HepG2 (cell line): Measurements from ENCODE around the gene PNPLA2. TPM values are rescaled to one million over a fixed set of nuclear protein-coding genes. Genes with fewer than 3 reads are reported as not detected.

Experiments
- ASH2L ChIP-seq: fragments of 300-600, 200-600 bp; sonication (generic); IDR thresholded peaks from 2 replicates; pipeline ENCODE4 v1.7.0; 2017; ENCODE audit warnings: low read depth, mild to moderate bottlenecking, moderate library complexity, mixed read lengths, low read length; ENCODE audit not compliant: insufficient read length
- DMAP1 ChIP-seq: IDR thresholded peaks from 2 replicates; pipeline ENCODE4 v1.6.1; 2016
- FOXP1 ChIP-seq, 2 experiments: fragments of 450-650 bp in 1 of 2; IDR thresholded peaks; 2 replicates each; pipeline ENCODE4 v1.6.1; 2017 to 2018; ENCODE audit warnings: antibody characterized with exemption in 1 of 2
- MLLT10 ChIP-seq: sonication (generic); formaldehyde crosslinking; IDR thresholded peaks from 2 replicates; pipeline ENCODE4 v1.4.0; 2020; ENCODE audit warnings: missing genetic modification reagents
- MYC ChIP-seq: sonication (generic); formaldehyde crosslinking; IDR thresholded peaks from 2 replicates; pipeline ENCODE4 v1.9.0; 2021; ENCODE audit warnings: missing genetic modification reagents, borderline replicate concordance
- MYPOP ChIP-seq: sonication (generic); formaldehyde crosslinking; IDR thresholded peaks from 2 replicates; pipeline ENCODE4 v1.8.1; 2023; ENCODE audit warnings: mild to moderate bottlenecking, moderate library complexity, missing genetic modification reagents
- NR3C1 ChIP-seq: sonication (generic); formaldehyde crosslinking; IDR thresholded peaks from 2 replicates; pipeline ENCODE4 v1.4.0; 2020; ENCODE audit warnings: missing genetic modification reagents
- POLR2AphosphoS5 ChIP-seq: IDR thresholded peaks from 2 replicates; pipeline ENCODE4 v1.6.1; 2012; ENCODE audit warnings: low read depth, low read length
- PPARG ChIP-seq: conservative IDR thresholded peaks from 2 replicates; pipeline ENCODE4 v1.6.1; 2016; ENCODE audit warnings: missing biosample characterization, missing genetic modification reagents
- RBM22 ChIP-seq: fragments of 200-400 bp; formaldehyde crosslinking; optimal IDR thresholded peaks from 2 replicates; pipeline ENCODE3; 2017; ENCODE audit warnings: mild to moderate bottlenecking, low read length, moderate library complexity
- SAP130 ChIP-seq: IDR thresholded peaks from 2 replicates; pipeline ENCODE4 v1.6.1; 2016; ENCODE audit warnings: low read depth
- SIN3A ChIP-seq: IDR thresholded peaks from 2 replicates; pipeline ENCODE4 v1.6.1; 2011; ENCODE audit warnings: low read depth, mild to moderate bottlenecking, control low read depth, low read length, borderline replicate concordance
- SNAI1 ChIP-seq: sonication (generic); formaldehyde crosslinking; IDR thresholded peaks from 2 replicates; pipeline ENCODE4 v1.5.0; 2020; ENCODE audit warnings: mild to moderate bottlenecking, missing genetic modification reagents, borderline replicate concordance
- SRY ChIP-seq: sonication (generic); formaldehyde crosslinking; IDR thresholded peaks from 2 replicates; pipeline ENCODE4 v1.8.0; 2022; ENCODE audit warnings: mild to moderate bottlenecking, missing genetic modification reagents
- SYNCRIP ChIP-seq: fragments of 200-400 bp; formaldehyde crosslinking; IDR thresholded peaks from 2 replicates; pipeline ENCODE4 v1.6.1; 2018; ENCODE audit warnings: mild to moderate bottlenecking, low read depth, low read length; ENCODE audit not compliant: insufficient read depth
- THAP11 ChIP-seq: IDR thresholded peaks from 2 replicates; pipeline ENCODE4 v1.6.1; 2016; ENCODE audit warnings: missing biosample characterization, missing genetic modification reagents
- ZBTB37 ChIP-seq: sonication (generic); formaldehyde crosslinking; IDR thresholded peaks from 2 replicates; pipeline ENCODE4 v1.4.0; 2020; ENCODE audit warnings: mild to moderate bottlenecking, missing genetic modification reagents
- ZBTB38 ChIP-seq: sonication (generic); formaldehyde crosslinking; IDR thresholded peaks from 2 replicates; pipeline ENCODE4 v1.5.1; 2020; ENCODE audit warnings: mild to moderate bottlenecking, missing genetic modification reagents
- ZBTB7B ChIP-seq: sonication (generic); formaldehyde crosslinking; IDR thresholded peaks from 2 replicates; pipeline ENCODE4 v1.4.0; 2020; ENCODE audit warnings: missing genetic modification reagents
- ZNF10 ChIP-seq: sonication (generic); formaldehyde crosslinking; IDR thresholded peaks from 2 replicates; pipeline ENCODE4 v1.4.0; 2020; ENCODE audit warnings: mild to moderate bottlenecking, low read depth, missing genetic modification reagents, borderline replicate concordance
- ZNF18 ChIP-seq: sonication (generic); formaldehyde crosslinking; IDR thresholded peaks from 2 replicates; pipeline ENCODE4 v1.8.0; 2022; ENCODE audit warnings: mild to moderate bottlenecking, missing genetic modification reagents; ENCODE audit not compliant: insufficient replicate concordance
- ZNF232 ChIP-seq: sonication (generic); formaldehyde crosslinking; IDR thresholded peaks from 2 replicates; pipeline ENCODE4 v1.4.0; 2020; ENCODE audit warnings: missing genetic modification reagents, borderline replicate concordance
- ZNF317 ChIP-seq: sonication (generic); formaldehyde crosslinking; IDR thresholded peaks from 2 replicates; pipeline ENCODE4 v1.5.0; 2020; ENCODE audit warnings: mild to moderate bottlenecking, missing genetic modification reagents
- ZNF382 ChIP-seq: sonication (generic); formaldehyde crosslinking; IDR thresholded peaks from 2 replicates; pipeline ENCODE4 v1.5.0; 2020; ENCODE audit warnings: missing genetic modification reagents, mild to moderate bottlenecking, borderline replicate concordance
- ZNF891 ChIP-seq: sonication (generic); formaldehyde crosslinking; IDR thresholded peaks from 2 replicates; pipeline ENCODE4 v1.5.0; 2020; ENCODE audit warnings: mild to moderate bottlenecking, missing genetic modification reagents
- ZSCAN31 ChIP-seq: sonication (generic); formaldehyde crosslinking; IDR thresholded peaks from 2 replicates; pipeline ENCODE4 v1.5.0; 2020; ENCODE audit warnings: low read depth, mild to moderate bottlenecking, missing genetic modification reagents
- polyA plus RNA-seq, 8 experiments: library from polyadenylated mRNA; depleted of rRNA in 3 of 8; stranded (reverse) in 7 of 8; unstranded in 1 of 8; fragments of >200 nt; fragmentation: Illumina TruSeq in 4 of 8; extraction: Trizol in 4 of 8; gene quantifications; 2 replicates each; pipeline versions ENCODE4 v1.2.1 to v1.2.3, GENCODE V29; 2011 to 2016; ENCODE audit warnings: low read depth in 4 of 8, missing spikeins in 1 of 8, mixed read lengths in 1 of 8; ENCODE audit not compliant: insufficient read depth in 1 of 8
- total RNA-seq, 5 experiments: library from RNA; depleted of rRNA; stranded (reverse); fragments of >200 nt; fragmentation: Illumina TruSeq; extraction: Trizol; gene quantifications; 2 replicates each; pipeline ENCODE4 v1.2.3, GENCODE V29; 2016; ENCODE audit warnings: low read depth in 1 of 5
- TF ChIP-seq, protein P1 (sequence below): sonication (generic); formaldehyde crosslinking; IDR thresholded peaks from 2 replicates; pipeline ENCODE4 v1.5.1; 2020; ENCODE audit warnings: missing genetic modification reagents, mild to moderate bottlenecking, borderline replicate concordance

Gene PNPLA2
- total and polyA plus RNA-seq, 2 of the 13 experiments (the other 11 are each of a cell fraction or from before 2014, with no cell fraction given) = 10.5 to 43.2 TPM

DNA sequence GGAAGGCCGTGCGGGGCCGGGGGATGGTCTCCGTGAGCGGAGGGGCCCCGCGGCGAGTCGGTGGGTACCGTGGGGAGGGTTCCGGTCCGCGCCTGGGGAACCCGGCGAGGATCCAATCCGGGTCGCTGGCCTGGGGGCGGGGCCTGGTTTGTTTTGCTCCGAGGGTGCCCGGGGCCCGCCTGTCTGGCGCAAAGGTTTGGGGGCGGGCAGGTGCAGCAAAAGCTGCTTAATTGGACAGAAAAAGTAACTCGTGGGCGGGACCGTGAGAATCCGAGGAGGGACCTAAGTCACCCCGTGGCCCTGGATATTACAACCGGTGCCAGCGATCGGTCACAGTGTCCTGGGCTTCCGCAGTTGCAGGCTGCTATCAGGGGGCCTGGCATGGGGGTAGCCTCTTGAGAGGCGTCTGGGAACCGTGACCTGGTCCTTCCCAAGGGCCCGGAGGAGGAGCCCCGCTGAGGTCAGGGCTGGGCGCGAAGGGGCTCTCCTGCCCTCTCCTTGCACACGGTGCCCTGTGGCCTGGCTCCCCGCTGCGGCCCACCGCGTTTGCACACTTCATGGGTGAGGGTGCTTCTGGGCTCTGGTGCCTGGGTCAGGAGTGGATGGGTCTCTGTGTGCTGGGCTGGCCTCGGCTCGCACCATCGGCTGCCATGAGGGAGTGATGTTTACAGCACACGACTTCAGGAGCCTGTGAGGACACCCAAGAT is 1.4 kb downstream of the PNPLA2 start (continued):
- TF ChIP-seq ZNF317 (no peak; the same call in 1 of the 2 replicates), ZNF382 (CRISPR knock-in tag) (no peak), SAP130 (CRISPR knock-in tag) (peak; percentile 59), ZBTB38 (CRISPR knock-in tag) (no peak; the same call in 1 of the 2 replicates), SRY (CRISPR knock-in tag) (no peak), ASH2L (peak; percentile 19), ZBTB7B (CRISPR knock-in tag) (peak; percentile 9; the same call in 1 of the 2 replicates), ZSCAN31 (no peak), ZNF10 (CRISPR knock-in tag) (no peak), THAP11 (CRISPR knock-in tag) (no peak), MLLT10 (CRISPR knock-in tag) (no peak), SIN3A (peak; percentile 50; the same call in 1 of the 2 replicates), ZBTB37 (no peak), PPARG (no peak), MYPOP (CRISPR knock-in tag) (peak; percentile 57; the same call in 1 of the 2 replicates), MYC (no peak), RBM22 (no peak), SNAI1 (no peak), POLR2AphosphoS5 (peak; percentile 45; the same call in 1 of the 2 replicates), NR3C1 (CRISPR knock-in tag) (no peak), ZNF18 (CRISPR knock-in tag) (no peak), SYNCRIP (no peak), FOXP1 (IDR thresholded peaks at IDR 0.05) (no peak), FOXP1 (CRISPR knock-in tag; IDR thresholded peaks at IDR 0.05) (no peak), ZNF232 (CRISPR knock-in tag) (0 out of 2 replicates have a peak, but pooled peaks have one; percentile 27), DMAP1 (CRISPR knock-in tag) (peak; percentile 37; the same call in 1 of the 2 replicates), ZNF891 (no peak)
- TF ChIP-seq, protein P1, sequence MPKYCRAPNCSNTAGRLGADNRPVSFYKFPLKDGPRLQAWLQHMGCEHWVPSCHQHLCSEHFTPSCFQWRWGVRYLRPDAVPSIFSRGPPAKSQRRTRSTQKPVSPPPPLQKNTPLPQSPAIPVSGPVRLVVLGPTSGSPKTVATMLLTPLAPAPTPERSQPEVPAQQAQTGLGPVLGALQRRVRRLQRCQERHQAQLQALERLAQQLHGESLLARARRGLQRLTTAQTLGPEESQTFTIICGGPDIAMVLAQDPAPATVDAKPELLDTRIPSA (CRISPR knock-in tag) = no peak
